ENCODE data around the gene MN1. TPM values are rescaled to one million over a fixed set of nuclear protein-coding genes. Genes with fewer than 3 reads are reported as not detected.

MN1 gene
- total and polyA plus RNA-seq, 2 of the 4 experiments (the other 2 are of a cell fraction) = 0.36 to 1.3 TPM

GRCh38 chr22:27829620-27830019 lies 28.1 kb upstream of the MN1 start:
- no peak for ATAC-seq (ENCODE audit: low read depth)
- Histone ChIP-seq H4K20me1 (ENCODE audit: insufficient read depth, low read length) (no peaks in the 10 kb centered on the region; the same call in 1 of the 2 replicates), H2BK120ac (ENCODE audit: low read depth, low read length) (no peak overlapping the region), H4K8ac (ENCODE audit: low read depth in 2 of 2, low read length in 2 of 2) (no peak overlapping the region), H3K9ac (ENCODE audit: low read depth, low read length) (no peak overlapping the region), H3K4me1 (ENCODE audit: control insufficient read depth, insufficient read depth, low read length) (no peaks in the 10 kb centered on the region), H3K27ac (ENCODE audit: insufficient read depth, low read length) (no peak overlapping the region), H3K79me1 (ENCODE audit: low read depth in 1 of 2, low read length in 2 of 2) (no peaks in the 10 kb centered on the region), H2BK20ac (ENCODE audit: low read depth, low read length) (no peak overlapping the region), H2AK5ac (ENCODE audit: low read depth, low read length) (no peak overlapping the region), H2AFZ (replicated peaks; ENCODE audit: low read length, poor library complexity) (no peak overlapping the region), H3K23ac (ENCODE audit: low read depth, low read length) (no peak overlapping the region), H3K14ac (replicated peaks; ENCODE audit: low read depth, low read length) (no peak overlapping the region), H2BK15ac (ENCODE audit: low read depth, low read length) (no peak overlapping the region), H3K9me1 (ENCODE audit: insufficient read depth, low read length) (no peaks in the 10 kb centered on the region), H3K4ac (ENCODE audit: low read depth, low read length) (no peak overlapping the region), H2AK9ac (replicated peaks; ENCODE audit: low read depth, low read length, poor library complexity) (no peak overlapping the region), H3K36me3 (ENCODE audit: control insufficient read depth, insufficient read depth, low read length) (no peaks in the 10 kb centered on the region), H3K18ac (ENCODE audit: low read depth, low read length) (no peak overlapping the region), H4K91ac (ENCODE audit: insufficient read depth, low read depth, low read length) (no peak overlapping the region), H3K27me3 (ENCODE audit: control insufficient read depth, insufficient read depth, low read length) (no peaks in the 10 kb centered on the region), H3K4me2 (ENCODE audit: low read depth, low read length) (no peak overlapping the region), H4K5ac (ENCODE audit: low read depth, low read length) (no peak overlapping the region), H3K9me3 (ENCODE audit: control insufficient read depth, insufficient read depth, low read length) (no peaks in the 10 kb centered on the region; the same call in 1 of the 2 replicates), H2BK5ac (ENCODE audit: low read depth, low read length, poor library complexity, severe bottlenecking) (no peak overlapping the region), H3K4me3 (ENCODE audit: insufficient read depth, low read depth, low read length) (no peak overlapping the region), H3K56ac (ENCODE audit: extremely low read depth, insufficient read depth, low read length) (no peak overlapping the region)
- TF ChIP-seq RCOR1 (IDR thresholded peaks at IDR 0.05; ENCODE audit: insufficient replicate concordance, low read length) = no peak
- no peak for TF ChIP-seq NFE2L2 (IDR thresholded peaks at IDR 0.05; ENCODE audit: low read depth, low read length)
- TF ChIP-seq CTCF (conservative IDR thresholded peaks at IDR 0.05; ENCODE audit: low read depth, low read length) = no peak
- ChIA-PET CTCF (no interaction called here), POLR2A (ENCODE audit: unreplicated experiment) (interaction anchor here (0.6 kb wide), 1 partner anchor 11 kb away, joined by 3 read pairs; no protein-coding TSS in a partner anchor)
- no CpG with 5 or more reads among the region's 3 CpGs for WGBS, 2 experiments (ENCODE audit: extremely low coverage in 2 of 2, insufficient read length in 1 of 2)
- intact Hi-C loops (cut with micrococcal nuclease) (no loop called here), in situ Hi-C loops (cut with MboI; ENCODE audit: low sequenced_read_pairs) (no loop called here), dilution Hi-C loops (cut with HindIII; ENCODE audit: low sequenced_read_pairs, unreplicated experiment) (no loop called here)
- no peak for DNase-seq
- no TSS peak for BruUV-seq (replicated peaks)
